Prostate gland (tissue), 2 donors: ENCODE data around the gene TEX29. TPM values are rescaled to one million over a fixed set of nuclear protein-coding genes. Genes with fewer than 3 reads are reported as not detected.

ENCODE experiments used
- DNase-seq: peaks from one replicate; pipeline ENCODE4 v3.0.0-alpha.2; 2019; ENCODE audit warnings: low spot score
- H3K27ac ChIP-seq, 2 donors: fragments of 200-600 bp; sonication (generic); 2 replicates each; pipeline ENCODE4 v1.5.1; 2017 to 2019
- H3K27me3 ChIP-seq: fragments of 200-600 bp; sonication (generic); replicated peaks from 2 replicates; pipeline ENCODE4 v1.5.1; 2019; ENCODE audit not compliant: insufficient read depth
- H3K36me3 ChIP-seq, 2 donors: fragments of 200-600 bp; sonication (generic); 1 replicate in 1 of 2; 2 replicates in 1 of 2; pipeline versions ENCODE4 v1.5.1 to v1.8.1; 2017 to 2019
- H3K4me1 ChIP-seq: fragments of 200-600 bp; sonication (generic); replicated peaks from 2 replicates; pipeline ENCODE4 v1.5.1; 2019
- H3K4me3 ChIP-seq, 2 donors: fragments of 200-600 bp; sonication (generic); 2 replicates each; pipeline ENCODE4 v1.5.1; 2017 to 2019
- H3K9me3 ChIP-seq: fragments of 200-600 bp; sonication (generic); 2 replicates; pipeline ENCODE4 v1.5.1; 2017
- CTCF ChIP-seq, 4 experiments: fragments of 200-600 bp in 2 of 4; fragments of 450-650 bp in 2 of 4; sonication (generic) in 2 of 4; IDR thresholded peaks; 1 replicate in 3 of 4; 2 replicates in 1 of 4; pipeline ENCODE4 v1.5.1; 2016 to 2019; ENCODE audit warnings: antibody characterized with exemption in 4 of 4, mild to moderate bottlenecking in 2 of 4, moderate library complexity in 2 of 4
- POLR2A ChIP-seq: fragments of 450-650 bp; IDR thresholded peaks from one replicate; pipeline ENCODE4 v1.6.1; 2016; ENCODE audit warnings: antibody characterized with exemption, mild to moderate bottlenecking
- POLR2AphosphoS5 ChIP-seq: sonication (generic); formaldehyde crosslinking; IDR thresholded peaks from one replicate; pipeline ENCODE4 v1.6.1; 2017; ENCODE audit warnings: antibody characterized with exemption
- WGBS: methylation state at CpG from one replicate; pipeline ENCODE4 v1.1.5; 2018; 5-methylcytosine and 5-hydroxymethylcytosine counted together
- intact Hi-C: fragments of 100-400 bp; cut with DNase I; formaldehyde crosslinking; loops from one replicate; pipeline ENCODE4 v1.14.2; 2022
- total RNA-seq, 2 donors: library from RNA; depleted of rRNA; stranded (reverse); fragments of >200 nt; gene quantifications; one replicate each; pipeline ENCODE4 v1.1.0, GENCODE V29; 2016

The TEX29 gene
- total RNA-seq, 2 donors from 2014 or later, result 1.4 TPM; not detected in 1

DNA sequence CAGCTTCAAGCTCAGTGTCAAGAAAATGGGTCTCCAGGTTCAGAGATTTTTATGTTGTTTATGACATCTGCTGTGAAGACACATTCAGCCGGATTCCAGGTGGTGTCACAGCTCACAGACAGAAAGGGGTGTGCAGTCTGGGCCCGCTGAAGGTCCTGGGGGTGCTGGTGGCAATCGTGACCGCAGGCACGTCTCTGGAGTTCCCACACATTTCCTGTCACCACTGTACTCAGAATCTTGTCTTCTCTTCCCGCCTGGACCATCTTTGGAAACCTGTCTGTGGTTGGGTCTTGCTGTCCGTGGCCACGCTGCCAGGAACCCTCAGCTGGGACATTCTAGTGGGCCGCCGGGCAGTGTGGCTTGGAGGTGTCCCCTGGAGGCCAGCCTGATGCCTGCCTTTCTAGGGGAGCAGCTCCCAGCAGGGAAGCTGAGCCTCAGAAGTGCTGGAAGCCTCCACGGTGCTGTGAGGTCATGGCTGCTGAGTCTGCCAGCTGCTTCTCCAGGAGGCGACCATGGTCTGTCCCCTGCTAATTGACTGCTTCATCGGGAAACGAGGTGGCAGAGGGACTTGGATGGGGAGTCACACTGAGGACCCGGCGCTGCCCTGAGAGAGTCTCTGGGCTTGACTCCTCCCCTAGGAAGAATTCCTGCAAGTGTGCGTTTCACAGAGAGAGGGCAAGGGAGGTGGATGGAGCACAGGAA lies 3.7 kb downstream of the TEX29 start:
- no peak for TF ChIP-seq POLR2A
- no peak for TF ChIP-seq POLR2AphosphoS5
- TF ChIP-seq CTCF (IDR thresholded peaks at IDR 0.05), result no peak
- WGBS, result 76% methylated on average over 17 of the region's 17 CpGs
- Histone ChIP-seq H3K9me3 (no peaks in the 10 kb centered on the region), H3K4me3 (no peak overlapping the region), H3K36me3 (no peaks in the 10 kb centered on the region), H3K4me1 (no peaks in the 10 kb centered on the region), H3K27ac (no peak overlapping the region), H3K27me3 (no peaks in the 10 kb centered on the region)
- intact Hi-C loops, result no loop called here
- DNase-seq, result no peak

- Histone ChIP-seq H3K9me3 (no peaks in the 10 kb centered on the region), H3K27ac (no peak overlapping the region), H3K4me1 (no peaks in the 10 kb centered on the region), H3K27me3 (no peaks in the 10 kb centered on the region), H3K4me3 (no peak overlapping the region), H3K36me3 (no peaks in the 10 kb centered on the region)
- no peak for DNase-seq
- intact Hi-C loops, result no loop called here
- TF ChIP-seq POLR2AphosphoS5, result no peak
- TF ChIP-seq CTCF (IDR thresholded peaks at IDR 0.05), result no peak
- no peak for TF ChIP-seq POLR2A
- 77% methylated on average over 14 of the region's 14 CpGs for WGBS
These were observed 4.3 kb downstream of the TEX29 start for GRCh38 chr13:111324736-111325135.

GRCh38 chr13:111325146-111325890 lies 4.9 kb downstream of the TEX29 start:
- intact Hi-C loops, result no loop called here
- Histone ChIP-seq H3K9me3 (no peaks in the 10 kb centered on the region), H3K36me3 (no peaks in the 10 kb centered on the region), H3K27me3 (no peaks in the 10 kb centered on the region), H3K4me1 (no peaks in the 10 kb centered on the region), H3K4me3 (no peak overlapping the region), H3K27ac (no peak overlapping the region)
- TF ChIP-seq CTCF (IDR thresholded peaks at IDR 0.05), result no peak
- no peak for TF ChIP-seq POLR2A
- no peak for TF ChIP-seq POLR2AphosphoS5
- DNase-seq, result no peak
- WGBS, result 87% methylated on average over 28 of the region's 28 CpGs

DNA sequence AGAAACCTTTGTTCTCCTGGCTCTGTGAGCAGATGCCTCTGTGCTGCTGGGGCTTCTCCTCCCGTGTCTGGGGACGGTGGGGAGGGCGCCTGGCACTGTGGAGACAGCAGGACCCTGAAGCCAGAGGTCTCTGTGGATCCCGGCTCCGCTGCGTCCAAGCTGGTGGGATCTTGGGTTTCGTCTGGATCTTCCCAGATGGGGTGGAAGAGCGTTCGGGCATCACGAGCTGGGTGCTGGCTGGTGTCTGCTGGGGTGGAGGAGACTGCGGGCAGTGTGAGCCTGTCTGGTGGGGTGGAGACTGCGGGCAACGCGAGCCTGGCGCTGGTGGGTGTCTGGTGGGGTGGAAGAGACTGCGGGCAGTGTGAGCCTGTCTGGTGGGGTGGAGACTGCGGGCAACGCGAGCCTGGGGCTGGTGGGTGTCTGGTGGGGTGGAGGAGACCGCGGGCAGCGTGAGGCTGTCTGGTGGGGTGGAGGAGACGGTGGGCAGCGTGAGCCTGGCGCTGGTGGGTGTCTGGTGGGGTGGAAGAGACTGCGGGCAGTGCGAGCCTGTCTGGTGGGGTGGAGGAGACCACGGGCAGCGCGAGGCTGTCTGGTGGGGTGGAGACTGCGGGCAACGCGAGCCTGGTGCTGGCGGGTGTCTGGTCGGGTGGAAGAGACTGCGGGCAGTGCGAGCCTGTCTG lies 5.6 kb downstream of the TEX29 start:
- WGBS, result 86% methylated on average over 37 of the region's 37 CpGs

More for the DNA sequence above, 5.6 kb downstream of the TEX29 start:
- no peaks in the 10 kb centered on the region for H3K9me3 ChIP-seq
- no peaks in the 10 kb centered on the region for H3K36me3 ChIP-seq
- TF ChIP-seq POLR2A (no peak), CTCF (IDR thresholded peaks at IDR 0.05) (no peak), POLR2AphosphoS5 (no peak)
- intact Hi-C loops, result no loop called here
- H3K27me3 ChIP-seq, result no peaks in the 10 kb centered on the region
- H3K4me3 ChIP-seq, result no peak overlapping the region
- H3K4me1 ChIP-seq, result no peaks in the 10 kb centered on the region
- H3K27ac ChIP-seq, result no peak overlapping the region
- no peak for DNase-seq
